NCI-H2227 treated with DMSO at 0.1 percent for 48 hours (cell line): Measurements from ENCODE around the gene KIAA1328.
"Not testable (repeated sequence)": the region's sequence is repeated elsewhere in the genome, so short reads cannot be mapped to it uniquely, and the experiment has no call there.

Experiments used
- DNase-seq: peaks from one replicate; lab custom pipeline; 2025; lab: John Stamatoyannopoulos, UW

The KIAA1328 gene

GRCh38 chr18:36828630-36829361 lies at the start of gene KIAA1328, which contains the start of gene TPGS2:
KIAA1328 (plus strand) TSS chr18:36829127; CDS start chr18:36829139, 12 bp downstream.
TPGS2 (minus strand) TSS chr18:36829002; CDS start chr18:36828767, 235 bp downstream.
- DNase-seq, result peak; percentile 89

- no peak for DNase-seq
Observed at GRCh38 chr18:36780748-36781147, 48.2 kb upstream of the KIAA1328 start.

- no peak for DNase-seq
Observed at GRCh38 chr18:36782710-36783109, 46.2 kb upstream of the KIAA1328 start.

GRCh38 chr18:36783792-36784191 lies 45.1 kb upstream of the KIAA1328 start:
- no peak for DNase-seq

GRCh38 chr18:36786686-36787085 lies 42.2 kb upstream of the KIAA1328 start:
- no peak for DNase-seq

DNA sequence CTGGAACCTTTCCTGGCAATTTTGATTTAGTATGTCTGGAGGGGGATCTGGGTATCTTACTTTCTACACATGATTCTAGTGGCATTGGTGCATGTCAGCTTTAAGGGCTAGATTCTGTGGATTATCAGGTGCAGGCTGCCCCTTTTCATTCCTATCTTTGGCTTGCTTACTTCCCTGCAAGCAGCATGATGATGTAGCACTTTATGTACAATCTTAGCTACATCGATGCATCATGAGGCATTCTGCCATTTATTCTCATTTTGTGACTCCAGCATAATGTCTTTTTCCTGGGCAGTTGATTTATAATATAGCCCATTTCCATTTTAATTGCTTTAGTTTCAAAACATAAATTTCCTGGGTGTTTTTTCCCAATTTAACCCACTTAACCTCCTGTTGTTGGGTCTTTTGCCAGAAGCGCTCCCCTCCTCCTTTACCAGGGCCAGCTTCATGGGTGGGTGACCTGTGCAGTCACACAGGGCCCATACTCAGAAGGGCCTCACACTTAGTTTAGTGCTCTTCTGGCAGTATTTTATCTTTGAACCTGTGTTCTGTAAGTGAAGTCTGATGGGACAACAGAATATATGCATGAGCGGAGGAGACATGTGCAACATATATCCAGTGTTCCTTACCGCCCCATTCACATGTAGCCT lies 36.2 kb upstream of the KIAA1328 start:
- DNase-seq, result no peak

DNA sequence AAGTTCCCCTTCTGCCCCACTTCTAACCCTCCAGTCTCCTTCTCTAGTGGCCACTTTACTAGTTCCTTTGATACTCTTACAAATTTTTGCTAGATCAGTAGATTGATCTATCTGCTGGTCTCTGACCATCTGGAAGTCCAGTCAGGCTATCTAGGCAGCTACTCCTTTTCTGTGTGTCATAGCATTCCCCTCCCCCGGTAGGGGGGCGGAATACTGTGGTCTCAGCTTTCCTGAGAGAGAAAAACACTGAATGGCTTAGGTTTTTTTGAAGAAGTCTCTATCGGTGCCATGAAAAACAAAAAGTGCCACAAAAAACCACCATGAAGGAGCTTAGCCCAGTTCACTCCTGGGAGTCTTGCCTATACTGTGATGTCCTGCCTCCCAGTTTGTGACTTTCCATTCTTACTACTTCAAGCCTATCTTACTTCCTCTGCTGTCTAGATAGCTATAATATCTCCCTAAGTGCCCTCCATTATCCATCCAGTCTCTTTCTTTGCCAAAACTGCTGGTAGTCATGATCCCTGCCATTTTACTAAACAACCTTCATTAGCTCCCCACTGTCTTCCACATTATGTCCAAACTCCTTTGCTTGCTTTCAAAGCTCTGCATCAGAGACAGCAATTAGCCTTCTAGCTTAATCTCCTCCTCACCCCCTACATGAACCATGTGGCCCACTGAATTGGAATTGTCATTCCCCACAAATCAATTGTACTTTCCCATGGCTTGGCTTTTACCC lies 30.0 kb upstream of the KIAA1328 start:
- DNase-seq, result peak; percentile 73

GRCh38 chr18:36805105-36805504 lies 23.8 kb upstream of the KIAA1328 start:
- no peak for DNase-seq

DNA sequence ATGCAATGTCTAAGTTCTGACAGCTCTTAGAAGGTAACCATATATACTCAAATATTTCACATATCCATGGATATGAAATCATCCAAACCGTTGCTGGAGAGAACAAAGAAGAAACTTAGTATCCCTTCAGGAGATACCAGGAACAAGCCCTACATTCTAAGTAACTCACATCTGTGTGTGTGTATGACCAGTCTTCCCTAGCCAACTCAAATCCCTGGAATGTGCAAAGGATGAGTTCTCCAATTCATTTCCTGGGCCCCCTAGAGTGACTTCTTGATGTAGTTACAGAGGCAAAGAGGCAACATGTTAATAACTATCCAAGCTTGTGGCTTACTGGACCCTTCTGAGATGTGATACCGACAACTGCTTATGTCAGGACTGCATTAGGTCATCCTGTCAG lies 20.2 kb upstream of the KIAA1328 start:
- DNase-seq, result no peak

DNA sequence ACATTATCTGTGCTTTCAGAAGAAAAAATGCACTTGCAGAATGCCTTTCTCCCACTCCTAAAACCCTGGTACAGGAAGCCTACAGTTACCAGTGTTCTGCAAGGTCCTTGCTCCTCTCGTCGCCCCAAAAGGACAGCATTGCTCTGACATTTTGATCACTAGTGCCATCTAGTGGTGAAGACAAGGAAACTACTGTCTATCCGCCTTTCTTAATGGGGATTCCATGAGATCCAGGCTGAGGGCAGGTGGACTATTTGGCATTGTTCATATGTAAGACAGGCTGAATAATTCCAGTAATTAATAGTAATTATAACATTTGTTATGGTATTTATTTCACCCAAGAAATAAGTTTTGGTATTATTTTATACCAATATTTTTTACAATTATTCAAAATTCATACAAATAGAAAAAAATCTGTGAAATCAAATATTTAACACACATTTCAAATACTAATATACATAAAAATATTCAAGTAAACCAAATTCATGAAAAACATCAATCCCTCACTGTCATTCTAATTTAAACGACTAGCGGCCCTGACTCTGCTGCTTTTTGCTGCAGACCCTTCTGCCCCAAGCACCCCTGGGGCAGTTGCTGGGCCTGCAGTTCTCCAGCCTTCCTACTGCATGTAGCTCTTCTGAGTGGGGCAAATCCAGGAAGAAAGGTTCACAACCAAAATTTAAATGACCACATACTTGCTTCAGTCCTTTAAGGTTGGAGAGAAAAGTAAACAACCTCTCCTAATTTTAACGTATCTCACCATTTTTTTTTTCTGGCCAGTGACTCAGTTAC lies 19.1 kb upstream of the KIAA1328 start:
- peak; percentile 75 for DNase-seq

- DNase-seq, result no peak
Observed at GRCh38 chr18:36811430-36811829, 17.5 kb upstream of the KIAA1328 start.

DNA sequence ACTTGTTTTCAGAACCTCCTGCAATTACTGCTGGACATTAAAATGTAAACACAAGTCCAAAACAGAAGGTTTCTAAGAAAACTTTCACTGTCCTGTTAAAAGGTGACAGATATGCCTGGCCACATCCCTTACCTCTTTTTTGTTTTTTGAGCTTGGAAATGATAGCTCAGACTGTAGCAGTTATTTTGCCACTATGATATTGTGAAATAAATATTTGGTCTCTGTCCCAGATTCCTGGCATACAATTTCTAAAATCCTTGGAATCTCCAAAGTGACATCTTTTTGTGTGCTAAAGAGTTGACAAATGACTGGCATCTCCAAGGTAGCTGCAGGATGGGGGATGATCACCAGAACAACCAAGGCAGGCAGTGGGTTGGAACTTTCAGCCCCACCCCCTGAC lies 17.0 kb upstream of the KIAA1328 start:
- DNase-seq, result no peak

DNA sequence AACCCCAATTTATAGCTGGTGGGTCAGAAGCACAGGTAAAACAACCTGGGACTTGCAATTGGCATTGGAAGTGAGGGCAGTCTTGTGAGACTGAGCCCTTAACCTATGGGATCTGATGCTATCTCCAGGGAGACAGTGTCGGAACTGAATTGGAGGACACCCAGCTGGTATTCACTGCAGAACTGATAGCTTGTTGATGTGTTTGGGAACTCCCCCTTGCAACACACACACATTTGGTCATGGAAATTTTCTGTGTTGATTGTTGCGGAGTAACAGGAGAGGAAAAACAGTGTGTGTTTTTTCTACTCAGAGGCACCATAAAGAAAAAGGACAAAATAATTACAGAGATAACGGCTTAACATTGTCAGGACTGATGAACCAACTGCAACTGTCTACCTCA lies 16.2 kb upstream of the KIAA1328 start:
- DNase-seq, result no peak

DNA sequence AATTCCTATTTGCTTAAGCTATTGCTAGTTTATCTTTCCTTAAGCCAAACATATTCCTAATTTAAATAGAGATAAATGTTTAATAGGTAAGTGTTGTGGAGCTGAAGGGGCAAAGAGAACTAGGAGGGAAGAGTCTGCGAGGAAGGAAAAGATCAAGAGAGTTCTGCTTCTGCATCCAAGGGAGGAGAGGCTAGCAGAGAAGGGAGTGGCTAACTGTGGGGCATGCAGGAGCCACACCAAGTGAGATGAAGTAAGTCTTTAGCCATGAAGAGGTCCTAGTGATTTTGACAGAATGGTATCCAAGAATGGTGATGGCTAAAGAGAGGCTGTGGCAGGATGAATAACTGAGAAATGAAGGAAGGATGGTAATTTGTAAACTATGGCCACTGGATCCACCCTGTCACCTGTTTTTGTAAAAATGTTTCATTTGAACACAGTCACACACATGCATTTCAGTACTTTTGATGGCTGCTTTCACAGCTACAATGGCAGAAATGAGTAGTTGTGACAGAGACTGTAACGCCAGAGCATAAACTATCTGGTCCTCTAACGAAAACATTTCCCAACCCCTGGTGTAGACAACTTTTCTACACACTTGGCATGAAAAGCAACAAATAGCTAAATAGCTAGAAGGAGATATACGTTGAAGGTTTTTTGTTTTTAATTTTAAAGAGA lies 15.7 kb upstream of the KIAA1328 start:
- DNase-seq, result no peak

DNA sequence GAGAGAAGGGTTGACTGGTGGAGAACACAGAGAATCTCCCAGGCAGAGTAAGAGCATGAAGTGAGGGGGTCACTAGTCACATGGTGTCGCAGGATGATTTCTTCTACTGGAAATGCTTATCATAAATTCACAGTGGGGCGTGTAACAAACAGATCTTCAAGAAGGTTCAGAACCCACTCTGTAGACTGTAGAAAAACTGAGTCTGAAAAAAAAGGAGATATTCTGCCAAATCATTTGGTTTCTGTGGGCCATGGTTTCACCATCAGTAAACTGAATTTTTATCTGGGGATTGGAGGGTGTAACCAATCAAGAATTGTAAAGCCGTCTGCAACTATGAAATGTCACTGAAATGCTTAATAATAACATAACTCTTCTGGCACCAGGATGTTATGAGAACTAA lies 15.1 kb upstream of the KIAA1328 start:
- DNase-seq, result no peak

DNA sequence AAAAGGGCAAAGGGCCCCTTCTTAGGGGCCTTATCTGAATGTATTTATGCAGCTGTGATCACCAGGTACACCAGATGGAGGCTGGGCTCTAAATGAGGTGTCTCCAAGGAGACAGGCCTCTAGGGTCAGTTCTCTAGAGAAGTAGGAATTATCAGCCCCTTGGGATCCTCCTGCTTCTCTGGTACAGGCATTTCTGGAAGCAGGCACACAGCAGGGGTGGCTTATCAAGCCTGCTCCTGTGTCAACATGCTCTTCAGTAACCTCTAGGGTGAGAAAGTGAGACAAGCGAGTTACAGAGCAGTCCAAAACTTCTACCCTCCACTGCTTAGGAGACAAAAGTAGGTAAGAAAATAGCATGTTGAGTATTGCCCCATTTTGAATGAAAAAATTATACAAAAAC lies 13.9 kb upstream of the KIAA1328 start:
- peak; percentile 19 for DNase-seq

GRCh38 chr18:36816096-36816495 lies 12.8 kb upstream of the KIAA1328 start:
- DNase-seq, result not testable (repeated sequence)

- no peak for DNase-seq
Observed at GRCh38 chr18:36817039-36817438, 11.9 kb upstream of the KIAA1328 start.

GRCh38 chr18:36818652-36819051 lies 10.3 kb upstream of the KIAA1328 start:
- no peak for DNase-seq

GRCh38 chr18:36819621-36820020 lies 9.3 kb upstream of the KIAA1328 start:
- no peak for DNase-seq

DNA sequence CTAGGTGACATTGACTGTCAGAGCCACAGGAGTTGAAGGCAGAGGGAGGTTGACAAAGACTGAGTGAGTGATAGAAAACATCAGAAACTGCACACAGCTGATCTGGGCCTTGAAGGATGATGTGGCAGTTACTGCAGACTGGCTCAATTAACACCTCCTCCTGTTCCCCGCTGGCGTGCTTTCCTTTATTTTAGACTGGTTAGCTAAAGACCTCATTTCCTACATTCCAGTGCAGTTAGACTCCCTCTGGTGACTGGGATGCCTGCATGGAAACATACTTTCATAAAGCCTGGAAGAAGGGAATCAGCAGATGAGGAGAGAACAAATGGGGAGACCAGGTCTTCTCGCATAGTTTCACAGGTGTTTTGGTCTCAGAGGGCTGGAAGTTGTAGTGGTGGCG lies 7.2 kb upstream of the KIAA1328 start:
- no peak for DNase-seq

DNA sequence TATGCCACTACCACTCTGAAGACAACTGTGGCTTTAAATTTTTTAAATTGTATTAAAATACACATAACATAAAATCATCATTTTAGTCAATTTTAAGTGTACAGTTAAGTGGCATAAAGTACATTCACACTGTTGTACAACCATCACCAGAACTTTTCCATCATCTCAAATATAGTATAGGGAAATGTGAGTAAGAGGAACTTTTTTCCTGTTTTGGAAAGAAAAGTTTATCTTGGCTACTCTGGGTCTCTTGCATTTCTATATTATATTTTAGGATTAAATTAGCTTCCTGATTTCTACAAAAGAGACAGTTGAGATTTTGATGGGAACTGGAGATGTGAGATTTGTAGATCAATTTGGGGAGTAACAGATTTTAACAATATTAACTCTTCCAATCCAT lies 3.4 kb upstream of the KIAA1328 start:
- no peak for DNase-seq
